Activated CD4-positive, alpha-beta T cell treated with anti-CD3 and anti-CD28 coated beads, Interleukin-2, amount 50 U/mL, for 24 hours (primary cell): ENCODE measurements around the gene CDC42BPA.
"Not testable (repeated sequence)": the region's sequence is repeated elsewhere in the genome, so short reads cannot be mapped to it uniquely, and the experiment has no call there.

Source experiments
- DNase-seq, 2 donors: peaks; one replicate each; pipeline ENCODE4 v3.0.0-alpha.2; 2020; ENCODE audit warnings: low read depth in 1 of 2, low spot score in 1 of 2

CDC42BPA gene

DNA sequence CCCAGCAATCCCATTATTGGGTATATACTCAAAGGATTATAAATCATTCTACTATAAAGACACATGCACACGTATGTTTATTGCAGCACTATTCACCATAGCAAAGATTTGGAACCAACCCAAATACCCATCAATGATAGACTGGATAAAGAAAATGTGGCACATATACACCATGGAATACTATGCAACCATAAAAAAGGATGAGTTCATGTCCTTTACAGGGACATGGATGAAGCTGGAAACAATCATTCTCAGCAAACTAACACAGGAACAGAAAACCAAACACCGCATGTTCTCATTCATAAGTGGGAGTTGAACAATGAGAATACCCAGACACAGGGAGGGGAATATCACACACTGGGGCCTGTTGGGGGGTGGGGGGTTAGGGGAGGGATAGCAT is 318.7 kb downstream of the CDC42BPA start:
- not testable (repeated sequence) for DNase-seq

DNA sequence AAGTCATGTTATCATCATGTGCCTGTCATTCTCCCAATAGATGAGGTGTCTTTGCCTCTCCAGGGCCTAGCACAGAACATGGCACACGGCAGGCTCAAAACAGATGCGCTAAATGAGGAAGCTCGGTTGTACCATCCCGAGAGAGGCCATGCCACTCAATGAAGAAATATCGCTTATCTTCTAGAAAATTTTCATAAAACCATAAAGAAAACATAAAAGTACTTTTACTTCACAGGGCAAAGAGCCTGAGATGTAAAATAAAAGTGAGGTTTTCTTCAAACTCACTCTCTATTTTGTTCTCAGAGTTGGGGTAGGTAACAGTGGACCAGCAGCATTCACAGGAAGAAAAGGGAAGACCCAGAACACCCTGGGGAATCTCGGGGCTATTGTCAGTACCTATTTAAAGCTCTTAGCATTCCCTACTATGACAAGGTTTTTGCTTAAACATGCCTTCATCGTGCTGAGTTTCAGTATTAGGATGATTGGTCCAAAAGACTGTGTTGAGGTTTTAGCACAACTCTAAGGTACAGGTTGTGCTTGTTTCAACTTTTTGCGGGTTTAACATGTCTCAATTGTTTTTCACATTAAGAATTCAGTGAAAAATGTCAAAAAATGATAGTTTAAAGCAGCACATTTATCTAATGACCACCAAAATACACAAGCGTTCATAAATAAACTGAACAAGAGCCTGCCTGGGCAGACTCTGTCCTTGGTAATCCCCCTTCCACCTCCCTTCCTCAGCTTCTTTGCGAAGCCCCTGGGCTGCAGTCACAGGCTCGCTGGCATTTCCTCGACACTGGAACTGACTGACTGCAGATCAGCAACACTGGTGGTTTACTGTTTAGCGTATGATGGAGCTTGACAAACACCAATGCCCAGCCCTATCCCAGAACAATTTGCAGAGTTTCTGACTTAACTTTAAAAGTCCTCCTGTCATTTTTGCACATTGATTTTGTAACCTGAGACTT is 322.6 kb downstream of the CDC42BPA start:
- no peak for DNase-seq

DNA sequence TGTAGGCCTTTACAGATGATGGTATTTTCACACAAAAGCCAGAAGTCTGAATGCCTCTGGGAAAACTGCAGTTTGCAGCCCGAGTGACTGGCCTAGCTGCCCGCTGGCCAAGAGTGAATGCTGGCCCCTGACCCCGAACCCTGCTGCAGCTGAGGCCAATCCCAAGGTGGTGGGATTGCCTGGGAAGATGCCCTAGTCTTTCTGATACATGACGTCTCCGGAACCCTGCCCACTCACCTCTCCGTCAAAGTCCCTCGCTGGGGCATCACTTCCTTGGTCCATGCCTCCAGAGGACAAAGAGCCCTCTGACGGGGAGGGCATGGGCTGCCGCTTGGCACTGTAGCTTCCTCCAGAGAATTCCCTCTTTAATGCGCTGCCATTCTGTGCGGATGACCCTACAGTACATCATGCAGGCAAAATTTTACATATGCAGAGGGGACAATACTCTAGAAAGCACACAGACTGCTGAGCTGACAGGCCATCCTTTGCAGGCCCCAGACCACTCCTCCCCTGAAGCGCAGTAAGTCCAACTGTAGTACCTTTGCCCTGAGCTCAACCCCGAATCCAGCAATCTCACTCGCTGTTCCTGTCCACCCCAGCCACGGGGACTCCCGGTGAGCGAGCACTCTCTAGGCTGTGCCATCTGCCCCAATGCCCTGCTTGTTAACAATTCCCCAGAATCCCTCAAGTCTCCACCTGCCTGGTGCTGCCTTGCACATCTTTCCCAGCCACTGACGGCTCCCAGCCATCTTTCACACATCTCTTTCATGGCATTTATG is 323.5 kb downstream of the CDC42BPA start:
- DNase-seq = no peak

DNA sequence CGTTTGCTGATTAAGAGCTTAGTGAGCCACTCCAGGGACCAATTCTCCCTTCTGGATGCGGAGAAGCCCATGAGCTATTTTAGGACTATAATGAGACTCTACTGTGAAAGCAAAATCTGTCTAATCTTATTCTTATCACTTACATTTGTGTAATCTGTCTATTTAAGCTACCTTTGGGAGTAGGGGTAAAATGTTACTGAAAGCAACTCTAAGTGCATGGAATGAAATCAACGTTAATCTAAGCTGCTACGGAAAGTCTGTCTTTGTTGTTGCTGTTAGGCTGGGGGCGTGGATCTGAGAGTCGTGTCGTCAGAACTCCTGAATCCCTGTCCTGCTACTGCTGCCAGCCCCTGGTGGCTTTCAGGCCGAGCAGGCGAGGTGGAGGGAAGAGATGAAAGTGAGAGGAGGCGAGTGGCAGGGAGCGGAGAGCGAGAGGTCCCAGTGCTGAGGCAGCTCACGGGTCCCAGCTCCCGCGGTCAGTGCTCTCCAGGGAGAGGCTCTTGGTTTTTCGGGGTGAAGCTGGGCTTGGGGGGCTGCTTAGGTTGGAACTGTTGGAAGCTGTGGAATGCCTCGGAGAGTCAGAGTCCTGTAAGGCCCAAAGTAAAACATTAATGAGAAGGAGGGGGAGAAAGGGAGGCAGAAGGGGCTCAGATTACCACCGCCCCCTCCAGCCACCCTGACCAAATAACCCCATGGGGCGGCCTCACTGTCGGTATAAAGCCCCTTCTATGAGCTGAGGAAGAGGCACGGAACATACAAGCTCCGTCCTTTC is 324.3 kb downstream of the CDC42BPA start:
- DNase-seq = no peak

DNA sequence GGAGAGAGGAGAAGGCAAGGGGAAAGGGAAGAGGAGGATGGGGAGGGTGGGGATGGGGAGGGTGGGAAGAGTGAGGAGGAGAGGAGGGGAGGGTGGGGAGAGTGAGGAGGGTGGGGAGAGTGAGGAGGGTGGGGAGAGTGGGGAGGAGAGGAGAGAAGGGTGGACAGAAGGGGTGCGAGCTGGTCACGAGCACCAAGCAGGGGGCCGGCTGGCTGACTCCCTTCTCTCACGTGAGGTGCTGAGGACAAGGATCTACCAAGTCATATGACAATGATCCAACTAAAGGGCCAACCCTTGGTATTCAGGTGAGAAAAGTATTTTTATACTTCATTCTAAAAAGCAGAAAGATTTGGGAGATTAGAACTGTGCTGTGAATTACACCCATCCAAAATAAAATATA is 326.4 kb downstream of the CDC42BPA start:
- DNase-seq = no peak

DNA sequence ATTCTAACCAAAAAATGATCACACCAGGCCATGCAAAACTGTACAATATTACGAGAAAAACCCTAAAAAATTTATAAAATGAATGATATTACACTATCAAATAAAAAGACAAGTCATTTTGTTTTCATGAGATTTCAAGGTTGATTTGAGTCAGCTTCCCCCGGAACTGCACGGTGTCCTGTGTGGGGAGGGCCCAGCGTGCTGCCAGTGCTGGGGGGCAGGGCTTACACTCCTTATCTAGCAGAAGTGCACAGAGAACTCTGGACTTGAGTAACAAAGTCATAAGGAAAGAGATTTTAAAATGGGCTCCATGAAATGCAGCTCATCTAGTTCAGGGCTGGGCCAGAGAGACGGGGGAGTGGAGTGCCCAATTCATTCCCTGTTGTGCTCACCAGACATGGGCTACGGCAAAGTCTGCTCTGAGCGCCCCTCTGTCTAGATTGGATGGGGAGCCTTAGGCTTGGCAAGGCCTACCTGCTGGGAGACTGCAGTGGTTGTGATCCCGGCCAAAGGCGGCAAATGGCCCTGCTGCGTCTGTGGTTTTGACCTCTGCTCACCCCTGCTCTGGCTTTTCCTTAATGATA is 328.1 kb downstream of the CDC42BPA start:
- DNase-seq = peak; percentile 24 to 33

DNA sequence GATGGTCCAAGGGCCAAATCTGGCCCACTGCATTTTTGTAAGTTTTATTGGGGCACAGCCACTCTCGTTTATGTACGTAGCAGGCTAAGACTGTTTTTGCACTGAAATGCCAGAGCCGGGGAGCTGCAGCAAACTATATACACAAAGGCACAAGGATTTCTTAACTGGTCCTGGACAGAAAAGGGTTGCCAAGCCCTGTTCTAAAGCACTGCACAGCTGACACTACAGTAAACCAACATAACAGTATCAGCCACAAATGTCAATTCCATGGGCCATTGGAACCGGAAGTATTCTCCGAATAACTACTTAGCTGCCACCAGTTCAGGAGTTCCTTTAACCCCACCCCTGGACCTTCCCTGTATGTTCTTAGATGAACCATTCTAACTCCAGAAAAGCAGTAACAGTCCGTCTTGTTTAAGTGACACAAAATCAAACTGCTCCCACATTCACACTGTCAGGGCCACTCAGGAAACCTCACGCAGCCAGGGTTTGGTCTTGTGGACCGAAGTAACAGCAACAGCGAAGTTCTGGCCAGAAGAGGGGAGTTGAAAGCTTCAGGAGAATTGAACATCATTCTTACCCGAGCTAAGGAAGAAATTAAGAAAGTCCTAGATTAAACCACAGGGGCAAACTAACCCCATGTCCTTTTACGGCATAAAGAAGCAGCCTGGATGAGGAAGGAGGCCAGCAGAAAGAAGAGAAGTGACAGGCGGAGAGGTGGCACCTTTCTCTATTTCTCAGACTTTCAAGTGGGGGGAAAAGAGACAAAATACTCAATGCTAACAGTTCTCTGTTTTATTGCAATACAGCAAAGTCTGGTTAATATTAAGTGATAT is 329.0 kb downstream of the CDC42BPA start:
- DNase-seq = no peak

DNA sequence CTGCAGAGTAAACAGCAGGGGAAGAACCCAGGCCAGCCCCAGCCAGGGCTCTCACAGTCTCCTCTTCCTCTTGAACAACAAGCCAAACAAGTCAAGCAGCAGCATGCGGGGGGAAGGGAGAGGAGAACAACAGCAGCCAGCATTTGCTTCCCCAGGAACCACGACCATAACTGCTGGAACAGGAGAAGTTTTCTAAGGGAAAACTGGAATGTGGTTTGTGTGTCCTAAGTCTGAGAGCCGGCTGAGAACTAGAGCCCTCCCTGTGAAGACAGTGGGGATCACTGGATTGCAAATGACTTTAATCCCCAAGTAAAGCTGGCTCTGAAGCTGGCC is 330.0 kb downstream of the CDC42BPA start:
- DNase-seq = no peak

DNA sequence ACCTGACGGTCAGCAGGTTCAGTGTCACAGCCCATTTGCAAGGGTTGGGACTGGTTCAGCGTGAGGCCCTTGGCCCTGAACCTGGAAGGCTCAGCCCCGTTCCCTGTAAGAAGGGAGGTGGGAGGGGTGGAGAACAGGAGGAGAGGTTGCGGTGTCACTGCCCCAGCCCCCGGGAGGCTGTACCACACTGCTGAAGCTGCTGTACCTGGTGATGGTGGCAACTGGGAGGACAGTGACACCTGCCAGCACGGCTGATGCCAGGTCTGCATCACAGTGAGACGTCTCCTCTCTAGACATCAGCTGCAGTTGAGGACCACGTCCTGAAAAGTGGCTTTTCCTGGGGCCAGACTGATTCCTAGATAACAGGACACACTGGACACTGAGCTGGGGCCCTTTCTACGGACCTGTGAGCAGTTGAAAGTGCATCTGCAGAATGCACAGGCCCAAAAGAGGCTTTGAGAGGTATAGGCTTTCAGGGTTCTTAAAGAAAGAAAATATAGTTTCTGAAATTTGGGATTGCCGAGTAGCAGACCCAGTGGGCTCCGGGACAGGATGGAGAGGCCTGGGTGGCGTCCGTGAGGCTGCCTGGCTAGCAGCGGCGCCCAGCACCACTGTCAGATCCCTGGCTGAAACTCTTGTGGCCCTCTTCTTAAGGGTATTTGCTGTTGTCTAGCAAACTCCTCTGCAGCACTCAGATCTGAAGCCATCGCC is 330.5 kb downstream of the CDC42BPA start:
- DNase-seq = no peak

DNA sequence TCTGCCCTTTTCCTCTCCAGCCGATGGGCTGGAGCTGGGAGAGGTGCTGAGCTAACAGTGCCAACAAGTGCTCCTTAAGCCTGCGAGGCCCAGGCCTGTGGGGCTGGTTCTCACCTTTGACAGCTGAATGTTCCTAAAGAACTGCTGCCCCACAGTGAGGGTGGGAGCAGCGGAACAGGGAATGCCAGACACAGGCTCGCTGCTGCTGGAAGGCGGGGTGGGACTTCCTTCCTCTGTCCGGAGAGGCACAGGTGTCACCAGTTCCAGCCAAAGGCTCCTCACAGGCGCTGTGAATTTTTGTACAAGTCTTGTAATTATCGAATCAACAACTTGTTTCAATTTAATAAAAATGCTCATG is 331.1 kb downstream of the CDC42BPA start:
- no peak for DNase-seq

DNA sequence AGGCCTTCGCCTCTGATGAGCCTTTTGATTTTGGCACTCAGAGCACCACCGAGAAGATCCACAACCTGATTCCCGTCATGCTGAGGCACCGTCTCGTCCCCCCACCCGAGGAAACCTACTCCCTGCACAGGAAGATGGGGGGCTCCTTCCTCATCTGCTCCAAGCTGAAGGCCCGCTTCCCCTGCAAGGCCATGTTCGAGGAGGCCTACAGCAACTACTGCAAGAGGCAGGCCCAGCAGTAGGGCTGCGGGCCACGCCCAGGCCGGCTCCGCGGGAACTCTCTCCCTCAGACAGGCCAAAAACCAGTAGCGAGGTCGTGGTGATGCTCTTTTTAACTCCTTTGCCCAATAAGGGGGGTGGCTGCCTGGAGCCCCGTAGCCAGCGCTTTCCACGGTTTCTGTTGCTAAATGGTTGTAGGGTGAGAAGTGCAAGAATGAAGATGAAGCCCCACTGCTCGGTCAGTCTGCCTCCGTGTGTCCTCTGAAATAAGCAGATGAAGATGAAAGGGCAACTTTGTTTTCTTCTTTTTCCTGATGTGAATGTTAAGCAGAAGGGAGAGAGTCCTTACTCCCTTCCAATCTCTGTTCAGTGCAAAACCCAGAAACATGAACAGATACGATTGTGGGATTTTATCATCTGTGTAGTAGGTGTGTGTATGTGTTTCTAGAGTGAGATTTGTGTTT is 331.7 kb downstream of the CDC42BPA start:
- no peak for DNase-seq

DNA sequence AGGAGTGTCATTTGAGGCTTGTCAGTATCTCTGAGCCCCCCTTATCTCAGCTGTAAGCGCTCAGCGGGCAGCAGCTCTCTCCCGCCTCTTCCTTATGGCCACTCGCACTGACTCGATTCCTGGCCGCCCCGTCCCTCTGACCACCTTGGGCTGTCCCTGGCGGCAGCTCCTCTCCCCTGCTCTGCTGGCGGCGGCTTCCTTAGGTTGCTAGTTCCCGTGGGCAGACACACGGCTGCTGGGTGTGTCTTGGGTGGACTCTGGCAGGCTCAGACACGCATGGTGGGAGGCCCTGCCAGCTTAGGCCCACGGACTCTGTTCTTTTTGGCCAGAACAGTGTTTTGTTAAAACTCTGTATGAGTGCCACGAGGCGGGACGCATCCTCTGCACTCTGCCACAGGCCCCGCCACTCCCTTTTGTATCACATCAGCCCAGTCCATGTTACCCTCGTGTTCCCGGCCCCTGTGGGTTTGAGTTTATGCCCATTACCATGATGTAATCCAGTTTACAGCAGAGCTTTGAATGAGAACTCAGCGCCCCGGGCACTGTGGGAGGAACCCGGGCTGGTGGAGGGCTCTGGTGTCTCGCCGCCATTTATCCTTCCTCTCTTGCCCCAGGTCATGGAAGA is 332.3 kb downstream of the CDC42BPA start:
- no peak for DNase-seq

DNA sequence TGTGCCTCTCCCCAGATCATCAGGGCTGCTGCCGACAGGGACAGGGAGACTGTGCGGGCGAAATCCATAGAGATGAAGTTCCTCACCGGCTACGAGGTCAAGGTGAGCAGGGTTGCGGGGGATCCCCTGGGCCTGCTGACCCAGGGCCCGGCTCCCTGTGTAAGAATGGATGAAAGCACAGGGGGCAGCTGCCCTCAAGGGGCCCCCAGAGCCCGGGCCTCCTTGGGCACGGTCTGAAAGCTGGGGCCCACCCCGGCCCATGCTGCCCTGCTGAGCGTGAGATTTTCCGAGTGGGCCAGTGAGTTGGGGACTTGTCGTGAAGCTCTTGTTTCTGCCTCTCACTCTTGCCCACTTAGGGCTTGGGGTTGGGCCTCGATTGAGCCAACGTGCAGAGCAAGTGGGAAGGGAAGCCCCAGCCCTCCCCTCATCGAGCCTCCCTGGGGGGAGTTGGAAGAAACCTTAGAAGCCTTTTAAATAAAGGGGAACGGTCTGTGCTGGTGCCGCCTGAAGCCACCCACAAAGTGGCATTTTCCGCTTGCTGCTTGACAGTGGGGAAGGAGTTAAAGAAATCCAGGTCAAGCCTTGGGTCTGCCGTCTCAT is 333.0 kb downstream of the CDC42BPA start:
- DNase-seq = no peak

DNA sequence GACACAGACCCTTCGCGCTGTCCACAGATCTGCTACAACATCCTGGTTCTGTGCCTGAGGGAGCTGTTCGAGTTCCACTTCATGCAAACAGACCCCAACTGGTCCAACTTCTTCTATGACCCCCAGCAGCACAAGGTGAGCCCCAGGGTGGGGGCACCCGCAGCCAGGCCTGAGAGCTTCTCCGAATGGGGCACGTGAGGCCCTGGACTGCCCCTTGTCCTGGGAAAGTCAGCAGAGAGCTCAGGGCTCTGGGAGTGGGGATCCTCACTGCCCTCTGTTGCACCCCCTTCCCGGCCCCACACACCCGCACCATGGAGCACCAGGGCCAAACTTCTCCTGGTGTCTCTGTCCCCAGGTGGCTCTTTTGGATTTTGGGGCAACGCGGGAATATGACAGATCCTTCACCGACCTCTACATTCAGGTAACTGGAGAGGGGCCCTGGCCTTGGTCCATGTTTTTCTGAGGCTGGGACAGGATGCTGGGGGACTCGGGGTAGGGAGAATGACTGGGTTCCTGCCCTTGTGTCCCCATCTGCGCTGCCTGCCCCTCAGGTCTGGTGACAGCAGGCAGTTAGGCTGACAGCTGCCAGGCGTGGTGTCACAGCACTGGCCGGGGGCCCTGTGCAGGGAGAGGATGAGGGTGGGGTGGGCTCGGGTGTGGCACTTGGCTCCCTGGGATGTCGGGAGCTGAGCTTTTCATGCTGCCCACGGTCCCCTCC is 333.6 kb downstream of the CDC42BPA start:
- no peak for DNase-seq

DNA sequence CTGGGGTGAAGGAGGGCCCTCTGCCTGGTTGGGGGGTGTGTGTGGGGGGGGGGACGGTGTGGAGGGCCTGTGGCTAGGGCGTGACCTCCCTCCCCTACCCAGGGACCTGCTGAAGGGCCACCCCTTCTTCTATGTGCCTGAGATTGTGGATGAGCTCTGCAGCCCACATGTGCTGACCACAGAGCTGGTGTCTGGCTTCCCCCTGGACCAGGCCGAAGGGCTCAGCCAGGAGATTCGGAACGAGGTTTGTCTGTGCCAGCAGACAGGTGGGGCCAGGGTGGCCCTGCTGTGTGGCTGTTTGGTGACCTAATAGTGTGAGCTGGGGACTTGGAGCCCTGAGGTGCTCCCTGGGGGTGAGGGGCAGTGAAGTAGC is 334.3 kb downstream of the CDC42BPA start:
- no peak for DNase-seq

DNA sequence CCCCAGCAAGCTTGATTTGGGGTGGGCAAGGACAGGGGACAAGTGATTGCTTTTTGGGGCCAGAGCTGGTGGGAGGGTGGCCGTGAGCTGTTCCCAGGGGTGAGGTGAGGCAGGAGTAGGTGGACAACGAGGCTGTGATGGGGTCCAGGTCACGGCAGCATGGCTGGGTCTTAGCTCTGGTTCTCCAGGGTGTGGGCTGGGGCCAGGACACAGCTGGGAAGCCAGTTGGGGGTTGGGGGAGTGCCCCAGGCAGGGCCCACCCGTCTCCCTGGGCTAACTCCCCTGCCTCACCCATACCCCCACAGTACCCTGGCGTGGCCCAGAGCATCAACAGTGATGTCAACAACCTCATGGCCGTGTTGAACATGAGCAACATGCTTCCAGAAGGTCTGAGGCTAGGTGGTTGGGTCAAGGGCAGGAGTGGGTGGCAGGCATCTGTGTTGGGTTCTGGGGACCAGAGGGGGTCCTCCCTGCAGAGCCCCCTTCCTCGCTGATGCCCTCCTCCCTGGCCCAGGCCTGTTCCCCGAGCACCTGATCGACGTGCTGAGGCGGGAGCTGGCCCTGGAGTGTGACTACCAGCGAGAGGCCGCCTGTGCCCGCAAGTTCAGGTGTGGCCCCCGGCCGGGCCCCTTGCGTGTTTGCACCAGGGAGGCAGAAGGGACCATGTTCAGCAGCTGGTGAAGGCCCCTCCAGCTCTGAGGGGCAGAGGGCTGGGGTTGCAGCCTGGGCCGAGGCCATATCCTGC is 334.9 kb downstream of the CDC42BPA start:
- no peak for DNase-seq
